Brain microvascular endothelial cell (primary cell): ENCODE data around the gene SCYGR1.

Source experiments
- DNase-seq: peaks from one replicate; pipeline ENCODE4 v3.0.0-alpha.2; 2020
- H3K27ac ChIP-seq: fragments of 250-450 bp; sonication (Bioruptor Pico); 2 replicates; pipeline ENCODE4 v1.5.1; 2020; ENCODE audit warnings: mild to moderate bottlenecking, moderate library complexity
- H3K27me3 ChIP-seq: fragments of 250-450 bp; sonication (Bioruptor Pico); replicated peaks from 2 replicates; pipeline ENCODE4 v1.5.1; 2020; ENCODE audit warnings: mild to moderate bottlenecking
- H3K36me3 ChIP-seq: fragments of 250-450 bp; sonication (Bioruptor Pico); replicated peaks from 2 replicates; pipeline ENCODE4 v1.5.1; 2020; ENCODE audit warnings: mild to moderate bottlenecking
- H3K4me3 ChIP-seq: 2 replicates; pipeline ENCODE4 v1.5.1; 2011; ENCODE audit warnings: low read depth, mild to moderate bottlenecking, control low read depth, low read length, moderate library complexity
- in situ Hi-C: cut with HindIII; loops from 2 replicates; pipeline ENCODE4 v1.10.0; 2017; ENCODE audit warnings: low sequenced_read_pairs, low pct_ligation_motif_present
- TF ChIP-seq, protein P1 (sequence below): IDR thresholded peaks from 2 replicates; pipeline ENCODE4 v1.5.1; 2011; ENCODE audit warnings: low read depth, mild to moderate bottlenecking, moderate library complexity, low read length, control low read depth, inconsistent platforms; ENCODE audit errors: missing control alignments

The SCYGR1 gene

DNA sequence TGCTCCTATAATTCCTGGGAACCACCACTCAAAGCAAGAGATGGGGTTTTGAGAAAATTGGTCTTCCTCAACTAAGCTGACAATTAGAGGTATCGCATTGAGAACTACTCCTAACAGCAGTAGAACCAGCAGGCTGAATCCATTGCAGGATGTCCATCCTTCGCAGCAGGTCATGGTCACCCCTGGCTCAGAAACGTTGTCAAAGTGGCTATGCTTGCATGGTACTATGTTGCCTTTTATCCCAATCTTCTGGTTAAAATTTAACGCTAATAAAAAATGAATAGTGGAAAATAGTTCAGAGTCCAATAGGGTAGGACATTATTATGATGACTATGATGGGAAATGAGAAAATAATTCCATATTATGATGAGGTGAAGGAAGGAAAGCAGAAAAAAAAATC lies 8.7 kb downstream of the SCYGR1 start, which contains the start of gene TM4SF20:
Gene TM4SF20 (minus strand): TSS at position 212 of the 400 bp plus-strand sequence. CDS start 38 bp downstream, at position 174.
- H3K27me3 ChIP-seq = no peaks in the 10 kb centered on the region
- H3K27ac ChIP-seq = no peak within 1 kb of the TSS
- no peak within 1 kb of the TSS for H3K4me3 ChIP-seq
- no peaks in the 10 kb centered on the region for H3K36me3 ChIP-seq
- TF ChIP-seq, protein P1, sequence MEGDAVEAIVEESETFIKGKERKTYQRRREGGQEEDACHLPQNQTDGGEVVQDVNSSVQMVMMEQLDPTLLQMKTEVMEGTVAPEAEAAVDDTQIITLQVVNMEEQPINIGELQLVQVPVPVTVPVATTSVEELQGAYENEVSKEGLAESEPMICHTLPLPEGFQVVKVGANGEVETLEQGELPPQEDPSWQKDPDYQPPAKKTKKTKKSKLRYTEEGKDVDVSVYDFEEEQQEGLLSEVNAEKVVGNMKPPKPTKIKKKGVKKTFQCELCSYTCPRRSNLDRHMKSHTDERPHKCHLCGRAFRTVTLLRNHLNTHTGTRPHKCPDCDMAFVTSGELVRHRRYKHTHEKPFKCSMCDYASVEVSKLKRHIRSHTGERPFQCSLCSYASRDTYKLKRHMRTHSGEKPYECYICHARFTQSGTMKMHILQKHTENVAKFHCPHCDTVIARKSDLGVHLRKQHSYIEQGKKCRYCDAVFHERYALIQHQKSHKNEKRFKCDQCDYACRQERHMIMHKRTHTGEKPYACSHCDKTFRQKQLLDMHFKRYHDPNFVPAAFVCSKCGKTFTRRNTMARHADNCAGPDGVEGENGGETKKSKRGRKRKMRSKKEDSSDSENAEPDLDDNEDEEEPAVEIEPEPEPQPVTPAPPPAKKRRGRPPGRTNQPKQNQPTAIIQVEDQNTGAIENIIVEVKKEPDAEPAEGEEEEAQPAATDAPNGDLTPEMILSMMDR = no peak
- in situ Hi-C loops = no loop called here
- no peak for DNase-seq

DNA sequence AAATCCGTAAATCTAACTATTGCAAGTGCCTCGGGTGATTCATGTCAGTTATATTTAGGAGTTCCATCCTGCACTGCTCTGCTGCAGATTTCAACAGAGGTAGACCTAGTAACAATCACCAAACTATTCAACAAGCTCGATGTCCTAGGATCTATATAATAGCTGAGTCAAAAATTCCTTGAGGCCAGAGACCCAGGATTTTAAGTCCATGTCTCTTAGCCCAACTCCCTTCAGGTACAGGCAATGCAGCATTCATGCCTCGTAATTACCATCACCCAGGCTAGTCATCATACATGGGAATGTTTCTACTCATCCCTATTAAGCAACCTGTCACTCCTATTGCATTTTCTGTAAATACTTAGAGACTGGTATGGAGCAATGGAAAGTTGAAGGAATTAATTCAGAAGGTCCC lies 9.4 kb downstream of the SCYGR1 start:
- Histone ChIP-seq H3K27ac (no peak overlapping the region), H3K36me3 (no peaks in the 10 kb centered on the region), H3K4me3 (no peak overlapping the region), H3K27me3 (no peaks in the 10 kb centered on the region)
- in situ Hi-C loops = no loop called here
- DNase-seq = no peak
- TF ChIP-seq, protein P1 = no peak

DNA sequence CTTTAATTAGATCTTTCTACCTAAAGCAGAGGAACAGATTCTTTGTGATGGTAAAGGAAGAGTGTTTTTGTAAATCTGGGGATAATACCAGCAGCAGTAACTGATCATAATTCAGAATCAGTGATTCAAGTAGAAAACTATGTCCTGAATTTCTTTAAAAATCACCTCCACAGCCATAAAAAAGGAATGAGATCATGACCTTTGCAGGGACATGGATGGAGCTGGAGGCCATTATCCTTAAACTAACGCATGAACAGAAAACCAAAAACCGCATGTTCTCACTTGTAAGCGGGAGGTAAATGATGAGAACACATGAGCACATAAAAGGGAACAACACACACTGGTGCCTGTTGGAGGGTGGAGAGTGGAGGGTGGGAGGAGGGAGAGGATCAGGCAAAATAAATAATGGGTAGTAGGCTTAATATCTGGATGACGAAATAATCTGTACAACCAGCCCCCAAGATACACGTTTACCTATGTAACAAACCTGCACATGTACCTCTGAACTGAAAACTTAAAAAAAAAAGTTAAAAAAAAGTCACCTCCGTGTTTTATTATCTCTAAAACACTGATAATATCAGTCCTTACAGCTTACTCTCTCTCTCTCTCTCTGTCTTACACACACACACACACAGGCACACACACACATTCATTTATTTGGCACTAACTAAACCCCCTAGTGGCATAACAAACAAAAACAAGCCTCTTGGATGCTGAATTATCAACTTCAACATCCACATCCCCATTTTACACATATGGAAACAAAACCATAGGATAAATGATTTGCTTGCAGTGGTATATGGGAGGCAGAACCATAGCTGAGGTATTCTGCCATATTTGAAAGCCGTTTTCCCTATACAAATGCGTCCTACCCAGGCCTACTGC lies 10.0 kb downstream of the SCYGR1 start:
- Histone ChIP-seq H3K4me3 (no peak overlapping the region), H3K27ac (no peak overlapping the region), H3K27me3 (no peaks in the 10 kb centered on the region), H3K36me3 (no peaks in the 10 kb centered on the region)
- TF ChIP-seq, protein P1 = no peak
- DNase-seq = no peak
- in situ Hi-C loops = no loop called here

DNA sequence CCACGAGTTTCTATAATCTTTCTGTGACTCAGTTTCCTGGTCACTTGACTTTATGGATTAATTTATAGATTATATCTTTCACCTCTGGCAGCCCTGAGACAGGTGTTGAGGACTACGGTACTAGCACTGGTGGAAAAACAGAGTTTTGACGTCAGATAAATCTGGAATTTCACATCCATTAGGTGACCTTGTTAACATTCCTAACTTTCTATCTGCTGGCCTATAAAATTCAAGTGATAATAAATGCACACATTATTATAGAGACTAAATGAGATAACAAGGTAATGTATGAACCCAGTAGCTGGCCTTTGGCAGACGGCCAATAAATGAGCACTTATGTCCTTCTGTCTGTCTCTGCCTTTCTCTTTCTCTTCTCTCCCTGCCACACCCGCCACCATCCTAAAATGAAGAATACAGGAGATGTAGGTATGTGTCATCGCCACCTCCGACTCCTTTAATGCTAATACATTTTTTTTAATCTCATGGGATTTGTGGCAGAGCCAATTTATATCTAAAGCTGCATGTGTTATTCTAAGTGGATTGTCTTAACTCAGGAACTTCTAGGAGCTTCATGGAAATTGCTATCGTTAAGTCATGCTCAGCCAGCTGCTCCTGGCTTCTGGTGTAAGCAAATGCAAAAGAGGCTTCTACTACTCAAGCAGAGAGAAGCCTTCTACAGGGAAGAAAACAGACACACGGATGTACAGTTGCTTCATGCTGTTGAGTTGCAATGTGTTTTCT lies 10.9 kb downstream of the SCYGR1 start:
- no peak overlapping the region for H3K27ac ChIP-seq
- in situ Hi-C loops = no loop called here
- H3K4me3 ChIP-seq = no peak overlapping the region
- H3K27me3 ChIP-seq = no peaks in the 10 kb centered on the region
- TF ChIP-seq, protein P1 = no peak
- no peak for DNase-seq
- H3K36me3 ChIP-seq = no peaks in the 10 kb centered on the region

DNA sequence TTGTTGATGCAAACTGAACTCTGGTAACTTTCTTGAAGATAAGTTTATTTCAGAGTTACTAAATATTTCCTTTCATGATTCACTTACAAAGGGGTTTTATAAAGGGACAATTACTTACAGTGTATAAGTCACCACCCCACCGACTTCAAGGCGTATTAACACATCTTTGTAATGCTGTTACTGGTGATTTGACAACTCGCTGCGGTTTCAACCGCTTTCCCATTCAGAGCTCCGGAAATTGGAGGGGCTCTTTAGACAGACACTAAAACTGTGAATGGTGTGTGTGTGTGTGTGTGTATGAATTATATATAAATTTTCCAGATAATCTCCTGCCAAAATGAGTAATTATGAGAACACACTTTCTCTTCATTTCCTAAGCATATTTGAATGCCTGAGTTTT lies 13.6 kb downstream of the SCYGR1 start:
- H3K4me3 ChIP-seq = no peak overlapping the region
- H3K27ac ChIP-seq = no peak overlapping the region
- TF ChIP-seq, protein P1 = no peak
- in situ Hi-C loops = no loop called here
- no peaks in the 10 kb centered on the region for H3K27me3 ChIP-seq
- no peaks in the 10 kb centered on the region for H3K36me3 ChIP-seq
- no peak for DNase-seq
